Astrocyte of the spinal cord (primary cell): ENCODE results near the gene ATP2A3.
A peak's percentile ranks its signal among the peaks of the same experiment; 100 is the strongest.

Experiments used
- DNase-seq: peaks from one replicate; pipeline ENCODE4 v3.0.0; 2011; ENCODE audit warnings: low read depth, low spot score
- H3K4me3 ChIP-seq: 2 replicates; pipeline ENCODE4 v1.5.1; 2011; ENCODE audit warnings: low read depth, mild to moderate bottlenecking, low read length, moderate library complexity
- in situ Hi-C: cut with HindIII; loops from 2 replicates; pipeline ENCODE4 v1.10.0; 2017; ENCODE audit warnings: low sequenced_read_pairs
- TF ChIP-seq, protein P1 (sequence below): IDR thresholded peaks from 2 replicates; pipeline ENCODE4 v1.5.1; 2012; ENCODE audit warnings: low read depth, mild to moderate bottlenecking, low read length, inconsistent platforms

Gene ATP2A3

DNA sequence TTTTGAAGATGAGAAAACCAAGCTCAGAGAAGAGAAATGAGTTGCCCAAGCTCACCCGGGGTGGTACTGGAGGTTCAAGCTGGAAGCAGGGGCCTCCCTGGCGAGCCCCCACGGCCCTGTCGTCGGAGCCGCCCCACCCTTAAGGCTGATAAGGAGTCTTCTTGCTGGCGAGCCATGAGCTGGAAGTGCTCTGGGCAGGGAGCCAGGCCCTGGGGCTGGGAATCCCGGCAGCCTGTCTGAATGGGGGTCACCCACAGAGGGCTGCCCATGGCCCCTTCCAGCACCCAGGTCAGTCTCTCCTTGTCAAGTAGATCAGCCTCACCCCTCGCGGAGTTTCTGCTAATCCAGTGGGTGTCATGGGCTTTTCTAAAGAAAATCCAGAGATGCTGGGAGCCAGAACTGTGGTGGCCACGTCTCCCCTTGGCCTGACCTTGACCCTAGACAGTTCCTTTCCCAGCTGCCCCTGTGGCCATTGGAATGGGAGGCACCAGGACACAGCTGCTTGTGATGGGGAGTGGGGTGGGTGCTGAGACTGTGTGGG is 46.8 kb downstream of the ATP2A3 start:
- in situ Hi-C loops: no loop called here
- no peak for DNase-seq
- H3K4me3 ChIP-seq: no peak overlapping the region
- TF ChIP-seq, protein P1, sequence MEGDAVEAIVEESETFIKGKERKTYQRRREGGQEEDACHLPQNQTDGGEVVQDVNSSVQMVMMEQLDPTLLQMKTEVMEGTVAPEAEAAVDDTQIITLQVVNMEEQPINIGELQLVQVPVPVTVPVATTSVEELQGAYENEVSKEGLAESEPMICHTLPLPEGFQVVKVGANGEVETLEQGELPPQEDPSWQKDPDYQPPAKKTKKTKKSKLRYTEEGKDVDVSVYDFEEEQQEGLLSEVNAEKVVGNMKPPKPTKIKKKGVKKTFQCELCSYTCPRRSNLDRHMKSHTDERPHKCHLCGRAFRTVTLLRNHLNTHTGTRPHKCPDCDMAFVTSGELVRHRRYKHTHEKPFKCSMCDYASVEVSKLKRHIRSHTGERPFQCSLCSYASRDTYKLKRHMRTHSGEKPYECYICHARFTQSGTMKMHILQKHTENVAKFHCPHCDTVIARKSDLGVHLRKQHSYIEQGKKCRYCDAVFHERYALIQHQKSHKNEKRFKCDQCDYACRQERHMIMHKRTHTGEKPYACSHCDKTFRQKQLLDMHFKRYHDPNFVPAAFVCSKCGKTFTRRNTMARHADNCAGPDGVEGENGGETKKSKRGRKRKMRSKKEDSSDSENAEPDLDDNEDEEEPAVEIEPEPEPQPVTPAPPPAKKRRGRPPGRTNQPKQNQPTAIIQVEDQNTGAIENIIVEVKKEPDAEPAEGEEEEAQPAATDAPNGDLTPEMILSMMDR: no peak

DNA sequence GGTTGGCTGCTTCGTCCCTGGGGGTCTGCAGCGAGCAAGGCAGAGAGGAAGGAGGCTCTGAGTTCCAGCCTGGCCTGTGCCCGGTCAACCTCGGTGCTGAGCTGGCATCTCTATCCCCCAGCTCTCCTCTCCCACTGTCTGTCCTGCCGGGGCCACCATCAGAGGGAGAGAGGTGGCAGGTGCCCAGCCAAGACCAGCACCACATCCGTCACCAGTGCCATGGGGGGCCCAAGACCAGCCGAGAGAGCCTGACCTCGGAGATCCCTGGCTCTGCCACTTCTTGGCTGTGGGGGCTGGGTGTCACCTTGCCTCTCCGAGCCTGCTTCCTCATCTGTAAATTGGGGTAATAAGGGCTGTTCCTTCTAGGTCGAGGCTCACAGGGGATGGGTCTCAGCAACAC is 47.4 kb downstream of the ATP2A3 start:
- in situ Hi-C loops: no loop called here
- TF ChIP-seq, protein P1: no peak
- H3K4me3 ChIP-seq: no peak overlapping the region
- DNase-seq: no peak

DNA sequence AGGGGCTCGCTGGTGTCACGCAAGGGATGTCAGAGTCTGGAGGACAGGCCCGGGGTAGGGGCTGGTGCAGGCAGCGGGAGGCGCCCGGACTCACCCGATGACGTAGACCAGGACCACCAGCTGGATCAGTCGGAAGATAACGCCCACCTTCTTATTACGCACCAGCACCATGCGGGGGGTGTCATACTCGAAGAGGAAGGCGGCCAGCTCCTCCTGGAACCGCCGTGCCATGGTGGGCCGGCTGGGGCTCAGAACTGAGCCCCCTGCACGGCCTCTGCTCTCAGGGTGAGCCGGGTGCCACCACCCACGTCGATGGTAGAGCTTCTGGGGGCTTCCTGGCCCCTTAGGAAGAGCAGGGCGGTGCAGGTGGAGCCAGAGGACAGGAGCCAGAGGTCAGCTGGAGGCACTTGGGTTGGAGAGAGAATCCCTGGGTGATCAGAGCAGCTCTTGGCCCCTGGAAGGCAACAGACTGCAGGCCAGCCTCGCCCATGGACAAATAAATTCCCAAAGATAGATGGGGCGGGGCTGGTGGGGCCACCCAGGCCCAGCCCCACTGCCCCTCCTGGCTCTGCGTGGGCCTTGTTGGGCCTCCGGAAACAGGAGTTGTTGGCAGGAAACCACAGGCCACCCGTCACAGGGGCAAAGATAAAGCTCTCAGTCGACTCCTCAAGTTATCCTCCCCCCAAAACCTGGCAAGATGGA is 48.1 kb downstream of the ATP2A3 start, which contains the start of gene P2RX1:
P2RX1 (minus strand) TSS at position 471 of the 702 bp plus-strand sequence; CDS start at position 231, 240 bp downstream.
- in situ Hi-C loops: no loop called here
- TF ChIP-seq, protein P1: no peak
- DNase-seq: no peak
- no peak within 1 kb of the TSS for H3K4me3 ChIP-seq

DNA sequence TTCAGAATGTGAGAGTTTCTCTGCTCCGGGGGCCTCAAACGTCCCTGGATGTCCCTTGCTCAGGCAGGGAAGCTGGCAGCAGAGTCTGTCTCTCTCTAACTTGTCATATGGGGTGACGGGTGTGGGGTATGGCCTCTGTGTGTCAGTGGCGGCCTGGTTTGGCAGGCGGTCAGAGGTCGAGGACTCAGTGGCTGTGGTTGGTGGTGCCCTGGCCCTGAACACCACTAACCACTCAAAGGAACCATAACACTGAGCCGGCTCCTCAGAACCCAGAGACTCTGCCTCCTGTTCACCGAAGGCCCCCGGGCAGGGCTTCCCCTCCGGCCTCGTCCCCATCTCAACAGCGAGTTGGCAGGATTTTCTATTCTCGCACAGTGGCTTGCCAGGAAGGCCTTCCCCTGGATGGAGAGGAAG is 48.6 kb downstream of the ATP2A3 start:
- DNase-seq: no peak
- H3K4me3 ChIP-seq: no peak overlapping the region
- TF ChIP-seq, protein P1: no peak
- in situ Hi-C loops: no loop called here

DNA sequence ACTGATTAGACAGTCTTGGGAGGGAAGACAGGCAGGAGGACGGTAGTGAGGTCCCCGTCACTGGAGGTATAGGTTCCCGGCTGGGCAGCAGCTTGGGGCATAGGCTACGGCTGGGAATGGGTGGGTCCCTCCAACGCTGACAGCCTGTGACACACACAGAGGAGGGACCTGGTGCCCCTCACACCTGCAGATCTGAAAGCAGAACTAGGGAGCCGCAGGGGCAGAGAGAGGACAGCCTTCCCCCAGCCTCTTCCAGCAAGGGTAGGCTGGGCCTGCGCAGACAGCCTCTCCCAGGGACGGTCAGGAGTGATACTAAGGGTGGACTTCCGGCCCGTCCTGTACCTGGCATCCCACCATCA is 49.9 kb downstream of the ATP2A3 start:
- no peak overlapping the region for H3K4me3 ChIP-seq
- TF ChIP-seq, protein P1: no peak
- no peak for DNase-seq
- in situ Hi-C loops: no loop called here

DNA sequence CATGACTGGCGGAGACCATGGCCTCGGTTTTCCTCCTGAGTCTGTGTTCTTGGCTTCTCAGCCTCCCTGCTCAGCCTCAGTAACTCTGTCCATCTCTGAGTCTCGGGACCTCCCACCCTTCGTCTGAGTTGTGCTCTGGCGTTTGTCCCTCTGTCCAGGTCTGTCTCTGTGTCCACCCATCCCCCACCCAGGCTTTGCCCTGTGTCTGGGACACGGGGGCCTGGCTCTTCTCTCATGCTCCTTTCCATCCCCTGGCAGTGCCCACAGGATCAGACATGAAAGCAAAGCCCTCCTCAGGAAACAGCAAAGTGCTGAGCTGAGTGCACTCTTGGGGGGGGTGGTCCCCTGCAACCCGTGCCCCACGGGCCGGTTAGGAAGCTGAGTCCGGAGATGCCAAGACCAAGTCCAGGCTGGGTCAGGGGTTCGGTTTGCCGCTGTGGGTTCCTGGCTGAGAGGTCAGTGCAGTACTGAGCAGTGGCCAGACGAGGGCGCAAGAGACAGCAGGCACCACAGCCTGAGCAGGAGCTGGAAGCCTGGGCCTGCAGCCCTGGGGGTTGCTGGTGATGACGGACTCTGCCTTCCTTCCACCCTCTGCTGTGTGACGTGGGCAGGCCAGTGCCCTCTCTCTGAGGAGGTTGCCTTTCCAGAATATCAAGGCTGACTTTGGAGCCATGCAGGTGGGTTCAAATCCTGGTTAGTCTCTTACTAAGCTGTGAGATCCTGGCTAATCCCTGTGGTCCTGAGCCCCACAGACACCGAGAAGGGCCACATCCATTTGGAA is 50.5 kb downstream of the ATP2A3 start:
- in situ Hi-C loops: no loop called here

More for the DNA sequence above, 50.5 kb downstream of the ATP2A3 start:
- no peak overlapping the region for H3K4me3 ChIP-seq
- TF ChIP-seq, protein P1: peak; percentile 99
- peak; percentile 58 for DNase-seq
